ENCODE data around the gene HIPK1.

The HIPK1 gene

DNA sequence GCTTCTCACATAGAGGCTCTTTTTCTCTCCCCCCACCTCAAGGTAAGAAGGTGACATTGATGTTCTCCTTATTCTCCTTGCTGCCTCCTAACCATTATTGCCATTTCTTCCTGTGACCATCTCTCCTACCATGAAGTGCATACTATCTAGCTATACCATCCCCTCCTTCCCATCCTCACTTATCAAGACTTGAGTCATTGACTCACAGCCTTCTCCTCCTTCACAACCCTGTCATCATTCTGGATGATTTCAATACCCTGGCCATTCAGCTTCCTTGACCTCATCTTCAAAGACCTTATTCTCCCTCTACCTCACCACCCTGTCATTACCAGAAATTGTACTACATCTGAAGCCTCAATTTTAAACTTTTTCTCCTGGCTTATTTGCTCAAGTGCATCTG is 10.9 kb upstream of the HIPK1 start:
- no peak for DNase-seq (ENCODE audit: extremely low spot score)
- ChIA-PET POLR2A (interaction anchor here (1.3 kb wide), 1 partner anchor 11 kb away, joined by 4 read pairs; the partner anchor contains the start of gene HIPK1), CTCF (interaction anchor here (0.9 to 6.5 kb wide), 5 partner anchors 11 to 429 kb away, joined by 3 to 35 read pairs (median 4); partner anchors contain the start of gene HIPK1)
- TF ChIP-seq, protein P1, sequence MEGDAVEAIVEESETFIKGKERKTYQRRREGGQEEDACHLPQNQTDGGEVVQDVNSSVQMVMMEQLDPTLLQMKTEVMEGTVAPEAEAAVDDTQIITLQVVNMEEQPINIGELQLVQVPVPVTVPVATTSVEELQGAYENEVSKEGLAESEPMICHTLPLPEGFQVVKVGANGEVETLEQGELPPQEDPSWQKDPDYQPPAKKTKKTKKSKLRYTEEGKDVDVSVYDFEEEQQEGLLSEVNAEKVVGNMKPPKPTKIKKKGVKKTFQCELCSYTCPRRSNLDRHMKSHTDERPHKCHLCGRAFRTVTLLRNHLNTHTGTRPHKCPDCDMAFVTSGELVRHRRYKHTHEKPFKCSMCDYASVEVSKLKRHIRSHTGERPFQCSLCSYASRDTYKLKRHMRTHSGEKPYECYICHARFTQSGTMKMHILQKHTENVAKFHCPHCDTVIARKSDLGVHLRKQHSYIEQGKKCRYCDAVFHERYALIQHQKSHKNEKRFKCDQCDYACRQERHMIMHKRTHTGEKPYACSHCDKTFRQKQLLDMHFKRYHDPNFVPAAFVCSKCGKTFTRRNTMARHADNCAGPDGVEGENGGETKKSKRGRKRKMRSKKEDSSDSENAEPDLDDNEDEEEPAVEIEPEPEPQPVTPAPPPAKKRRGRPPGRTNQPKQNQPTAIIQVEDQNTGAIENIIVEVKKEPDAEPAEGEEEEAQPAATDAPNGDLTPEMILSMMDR (IDR thresholded peaks at IDR 0.05; ENCODE audit: control extremely low read depth, extremely low read depth, low read depth, missing control alignments), result no peak

DNA sequence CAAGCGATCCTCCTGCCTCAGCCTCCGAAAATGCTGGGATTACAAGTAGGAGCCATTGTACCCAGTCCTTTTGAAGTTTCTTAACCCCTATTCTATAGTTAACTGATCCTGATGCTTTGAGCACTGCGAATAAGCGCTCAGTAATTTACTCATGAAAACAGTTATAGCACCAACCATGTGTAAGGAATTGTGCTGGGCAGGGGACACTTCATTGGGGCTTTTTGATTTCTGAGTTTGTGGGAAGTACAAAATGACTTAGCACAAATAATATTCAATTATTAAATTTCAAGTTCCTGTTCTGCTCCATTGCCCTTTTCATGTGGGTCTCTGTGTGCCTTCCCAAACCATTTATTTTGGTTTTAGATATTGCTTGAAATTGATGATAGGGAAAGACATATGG is 6.2 kb upstream of the HIPK1 start:
- ChIA-PET POLR2A (no interaction called here), CTCF (no interaction called here)
- TF ChIP-seq, protein P1 (IDR thresholded peaks at IDR 0.05; ENCODE audit: control extremely low read depth, extremely low read depth, low read depth, missing control alignments), result no peak
- DNase-seq (ENCODE audit: extremely low spot score), result no peak

DNA sequence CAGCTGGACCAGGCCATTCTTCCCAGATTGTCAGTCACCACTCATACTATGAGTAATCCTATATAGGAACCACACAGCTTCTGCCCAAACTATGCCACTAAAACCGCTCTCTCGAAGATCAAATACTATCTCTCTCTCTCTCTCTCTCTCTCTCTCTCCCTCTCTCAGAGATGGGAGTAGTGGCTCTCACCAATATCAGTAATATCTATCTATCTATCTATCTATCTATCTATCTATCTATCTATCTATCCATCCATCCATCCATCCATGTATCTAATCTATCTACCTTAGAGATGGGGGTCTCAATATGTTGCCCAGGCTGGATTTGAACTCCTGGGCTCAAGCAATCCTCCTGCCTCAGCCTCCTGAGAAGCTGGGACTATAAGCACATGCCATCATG is 4.7 kb upstream of the HIPK1 start:
- TF ChIP-seq, protein P1 (IDR thresholded peaks at IDR 0.05; ENCODE audit: control extremely low read depth, extremely low read depth, low read depth, missing control alignments), result no peak
- ChIA-PET CTCF (interaction anchor here (0.9 to 1.4 kb wide), 3 partner anchors 11 to 422 kb away, joined by 3 to 4 read pairs (median 4); no protein-coding TSS in a partner anchor), POLR2A (interaction anchor here (0.9 kb wide), 1 partner anchor 14 kb away, joined by 3 read pairs; no protein-coding TSS in a partner anchor)
- no peak for DNase-seq (ENCODE audit: extremely low spot score)

DNA sequence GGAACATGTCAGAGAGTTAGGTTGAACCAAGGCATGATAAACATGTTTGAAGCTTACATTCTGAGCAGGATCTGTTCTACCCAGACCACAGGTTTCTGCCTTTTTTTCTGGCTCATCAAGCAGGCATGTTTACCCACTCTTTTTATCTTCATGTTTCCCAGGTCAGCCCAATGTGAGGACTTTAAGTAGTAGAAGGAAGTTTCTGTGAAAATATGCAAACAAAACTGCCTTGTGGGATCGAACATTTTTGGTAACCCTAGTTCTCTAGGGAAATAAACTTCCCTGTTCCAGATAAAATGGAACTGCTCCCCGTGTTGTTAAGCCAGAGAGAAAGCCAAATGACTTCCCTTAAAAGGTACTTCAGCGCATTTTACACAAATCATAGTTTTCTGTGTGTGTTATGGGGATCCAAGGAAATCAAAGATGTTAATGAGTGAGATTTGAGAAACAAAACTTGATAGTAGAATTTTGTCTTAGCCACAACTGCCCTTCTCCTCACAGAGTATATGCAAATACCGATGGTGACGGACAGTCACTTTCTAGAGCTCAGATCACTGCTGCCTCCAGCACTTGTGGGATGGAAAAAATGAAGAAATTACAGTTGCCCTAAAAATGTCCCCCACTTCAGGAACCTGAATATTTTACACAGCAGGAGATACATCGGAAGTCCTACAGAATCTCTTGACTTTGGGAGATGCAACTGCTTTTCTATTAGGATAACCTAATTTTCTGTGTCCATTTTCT is 765 bp upstream of the HIPK1 start:
- peak; percentile 43 for DNase-seq (ENCODE audit: extremely low spot score)
- CTCF ChIA-PET, result interaction anchor here (0.7 to 5.9 kb wide), 9 partner anchors 10 to 168 kb away, joined by 3 to 35 read pairs (median 7); no protein-coding TSS in a partner anchor
- TF ChIP-seq, protein P1 (IDR thresholded peaks at IDR 0.05; ENCODE audit: control extremely low read depth, extremely low read depth, low read depth, missing control alignments), result no peak
- POLR2A ChIA-PET, result interaction anchor here (0.9 to 4.6 kb wide), 9 partner anchors 10 to 116 kb away, joined by 3 to 40 read pairs (median 3); partner anchors contain the start of genes AP4B1, DCLRE1B and RSBN1

DNA sequence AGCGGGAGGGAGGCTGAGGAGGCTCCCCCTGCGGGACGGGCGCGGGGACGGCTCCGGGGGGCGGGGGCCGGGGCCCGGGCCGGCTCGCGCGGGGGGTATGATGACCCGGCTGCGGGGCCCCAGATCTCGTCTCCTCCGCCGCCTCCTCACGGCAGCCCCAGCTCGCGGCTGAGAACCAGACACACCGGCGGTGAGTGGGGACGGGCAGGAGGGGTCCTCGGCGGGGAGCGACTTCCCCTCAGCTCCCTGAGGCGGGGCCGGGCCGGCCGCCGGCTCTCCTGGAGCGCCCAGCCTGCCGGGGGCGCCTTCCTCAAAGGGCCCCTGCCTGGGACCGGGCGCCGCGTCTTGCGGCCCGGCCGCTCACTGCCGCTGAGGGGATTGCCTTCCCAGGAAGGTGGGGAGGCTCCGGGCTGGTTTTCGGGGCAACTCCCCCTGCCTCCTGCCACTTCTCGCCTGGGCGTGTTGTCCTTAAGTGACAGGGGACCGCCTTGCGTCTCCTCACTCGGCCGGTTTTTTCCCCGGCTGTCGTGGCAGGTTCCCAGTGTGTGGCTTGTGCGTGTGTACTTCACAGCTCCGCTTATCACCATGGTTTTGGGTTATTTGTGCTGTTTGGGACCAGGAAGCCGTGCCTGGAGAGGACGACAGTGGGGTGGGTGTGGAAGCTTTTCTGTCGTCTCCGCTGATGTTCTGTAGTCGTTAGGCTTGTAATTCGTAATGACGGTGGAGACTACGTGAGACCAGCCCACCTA is 800 bp downstream of the HIPK1 start:
- ChIA-PET CTCF (interaction anchor here (0.7 to 5.9 kb wide), 16 partner anchors 11 to 858 kb away, joined by 3 to 35 read pairs (median 6); partner anchors contain the start of genes AP4B1, DCLRE1B and LRIG2), POLR2A (interaction anchor here (0.6 to 4.6 kb wide), 12 partner anchors 11 to 118 kb away, joined by 3 to 40 read pairs (median 4); partner anchors contain the start of genes AP4B1, DCLRE1B and RSBN1)
- DNase-seq (ENCODE audit: extremely low spot score), result peak; percentile 64

More for the DNA sequence above, 800 bp downstream of the HIPK1 start:
- TF ChIP-seq, protein P1 (IDR thresholded peaks at IDR 0.05; ENCODE audit: control extremely low read depth, extremely low read depth, low read depth, missing control alignments), result peak; percentile 21

Data from GM10248 (cell line).